Measurements from ENCODE around the gene MAMSTR. TPM values are rescaled to one million over a fixed set of nuclear protein-coding genes. Genes with fewer than 3 reads are reported as not detected.

The MAMSTR gene
- total RNA-seq, 4 donors from 2014 or later = 0.57 to 1.6 (median 1.5) TPM

DNA sequence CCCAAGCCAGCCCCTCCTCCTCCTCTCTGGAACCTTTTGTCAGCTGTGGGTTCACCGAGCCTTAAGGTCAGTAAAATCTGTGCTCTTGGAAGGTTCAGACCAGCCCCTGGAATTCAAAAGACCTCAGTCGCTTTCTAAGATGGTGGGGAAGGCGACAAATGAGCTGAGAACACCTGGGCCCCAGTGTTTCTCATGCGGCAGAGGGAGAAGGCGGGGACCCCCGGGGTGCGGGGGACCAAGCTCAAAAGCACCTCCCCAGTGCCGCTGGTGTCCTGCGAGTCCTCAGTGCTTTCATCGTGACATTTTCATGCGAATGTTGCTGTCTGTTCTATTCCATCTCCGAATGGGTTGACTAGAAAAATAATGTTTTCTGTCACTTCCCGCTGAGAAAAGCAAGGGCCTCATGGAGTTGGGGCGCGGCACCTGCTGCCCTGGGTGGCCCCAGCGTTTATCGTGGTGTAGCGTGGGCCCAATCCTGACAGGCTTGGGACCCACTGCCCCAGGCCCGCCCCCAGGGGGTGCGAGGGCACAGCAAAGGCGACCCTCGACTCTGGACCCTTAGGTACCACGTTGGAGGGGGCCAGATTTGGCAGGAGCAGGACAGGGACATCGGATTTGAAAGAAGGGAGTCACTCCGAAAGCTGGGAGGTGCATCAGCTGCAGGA lies 46.0 kb downstream of the MAMSTR start:
- no peak overlapping the region for H3K27ac ChIP-seq
- no peaks in the 10 kb centered on the region for H3K27me3 ChIP-seq
- H3K4me1 ChIP-seq = peaks cover 25% of the 10 kb centered on the region
- no peak for DNase-seq (ENCODE audit: low spot score in 2 of 2)
- no peaks in the 10 kb centered on the region for H3K36me3 ChIP-seq
- H3K4me3 ChIP-seq = no peak overlapping the region
- TF ChIP-seq POLR2AphosphoS5 (IDR thresholded peaks at IDR 0.05) (no peak), POLR2A (IDR thresholded peaks at IDR 0.05) (no peak), EP300 (IDR thresholded peaks at IDR 0.05) (no peak)
- TF ChIP-seq, protein P1, sequence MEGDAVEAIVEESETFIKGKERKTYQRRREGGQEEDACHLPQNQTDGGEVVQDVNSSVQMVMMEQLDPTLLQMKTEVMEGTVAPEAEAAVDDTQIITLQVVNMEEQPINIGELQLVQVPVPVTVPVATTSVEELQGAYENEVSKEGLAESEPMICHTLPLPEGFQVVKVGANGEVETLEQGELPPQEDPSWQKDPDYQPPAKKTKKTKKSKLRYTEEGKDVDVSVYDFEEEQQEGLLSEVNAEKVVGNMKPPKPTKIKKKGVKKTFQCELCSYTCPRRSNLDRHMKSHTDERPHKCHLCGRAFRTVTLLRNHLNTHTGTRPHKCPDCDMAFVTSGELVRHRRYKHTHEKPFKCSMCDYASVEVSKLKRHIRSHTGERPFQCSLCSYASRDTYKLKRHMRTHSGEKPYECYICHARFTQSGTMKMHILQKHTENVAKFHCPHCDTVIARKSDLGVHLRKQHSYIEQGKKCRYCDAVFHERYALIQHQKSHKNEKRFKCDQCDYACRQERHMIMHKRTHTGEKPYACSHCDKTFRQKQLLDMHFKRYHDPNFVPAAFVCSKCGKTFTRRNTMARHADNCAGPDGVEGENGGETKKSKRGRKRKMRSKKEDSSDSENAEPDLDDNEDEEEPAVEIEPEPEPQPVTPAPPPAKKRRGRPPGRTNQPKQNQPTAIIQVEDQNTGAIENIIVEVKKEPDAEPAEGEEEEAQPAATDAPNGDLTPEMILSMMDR (IDR thresholded peaks at IDR 0.05) = no peak
- no peaks in the 10 kb centered on the region for H3K9me3 ChIP-seq
- 80% methylated on average over 24 of the region's 25 CpGs for WGBS

DNA sequence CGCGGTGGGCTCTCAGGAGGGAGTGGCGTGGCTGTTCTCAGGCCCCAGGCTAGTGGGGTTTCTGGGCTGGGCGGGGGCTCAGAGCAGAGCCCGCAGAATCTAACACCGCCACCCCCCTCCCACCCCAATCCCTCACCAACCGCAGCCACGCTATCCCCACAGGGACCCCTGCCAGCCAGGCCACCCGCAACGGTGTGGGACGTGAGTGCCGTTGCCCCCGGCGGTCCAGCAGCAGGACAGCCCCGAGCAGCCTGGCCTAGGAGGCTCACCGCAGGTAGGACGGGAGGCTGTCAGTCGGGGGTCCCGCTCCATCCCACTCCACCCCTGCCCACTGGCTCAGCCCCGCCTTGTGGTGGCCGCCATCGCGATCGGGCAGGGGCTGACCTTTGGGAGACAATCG lies 46.5 kb downstream of the MAMSTR start, which contains the start of gene NTN5:
Gene NTN5, minus strand, starts transcription at position 24 of the 400 bp plus-strand sequence. CDS start 2,031 bp downstream, outside the sequence.
- no peaks in the 10 kb centered on the region for H3K27me3 ChIP-seq
- H3K36me3 ChIP-seq = no peaks in the 10 kb centered on the region
- no peak within 1 kb of the TSS for H3K27ac ChIP-seq
- TF ChIP-seq, protein P1 (IDR thresholded peaks at IDR 0.05) = no peak
- no peak for TF ChIP-seq EP300 (IDR thresholded peaks at IDR 0.05)
- TF ChIP-seq POLR2A (IDR thresholded peaks at IDR 0.05) = no peak
- TF ChIP-seq POLR2AphosphoS5 (IDR thresholded peaks at IDR 0.05) = no peak
- H3K9me3 ChIP-seq = no peaks in the 10 kb centered on the region
- peak in 1 of 2 donors; percentile 70 for DNase-seq (ENCODE audit: low spot score in 2 of 2)
- H3K4me3 ChIP-seq = no peak within 1 kb of the TSS
- peaks cover 19% of the 10 kb centered on the region for H3K4me1 ChIP-seq
- 82% methylated on average over 14 of the region's 25 CpGs for WGBS

DNA sequence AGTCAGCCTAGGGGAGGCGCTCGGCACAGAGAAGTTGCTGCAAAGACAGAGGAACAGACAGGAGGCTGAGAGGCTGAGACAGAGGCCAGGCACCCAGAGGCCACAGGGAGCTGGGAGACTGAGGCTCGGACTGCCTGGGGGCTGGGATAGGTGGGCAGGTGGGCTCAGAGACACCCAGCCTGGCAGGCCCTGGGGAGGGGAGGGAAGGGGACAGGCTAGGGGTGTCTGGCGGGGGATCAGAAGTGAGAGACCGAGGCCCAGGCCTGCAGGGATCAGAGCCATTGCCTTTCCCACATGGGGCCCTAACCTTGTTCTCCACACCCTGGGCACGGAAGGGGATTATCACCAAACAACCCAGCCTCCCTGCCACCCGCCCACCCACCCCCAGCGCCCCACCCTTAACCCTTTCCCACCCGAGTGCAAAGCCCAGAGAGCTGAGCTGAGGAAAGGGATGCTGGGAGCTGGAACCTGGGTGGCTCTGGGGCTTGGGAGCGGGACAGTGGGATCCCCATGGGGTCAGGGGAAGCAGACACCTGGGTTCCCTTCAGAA lies 48.0 kb downstream of the MAMSTR start:
- Histone ChIP-seq H3K4me1 (peaks cover 11% of the 10 kb centered on the region), H3K9me3 (no peaks in the 10 kb centered on the region), H3K27ac (no peak overlapping the region), H3K4me3 (no peak overlapping the region), H3K27me3 (no peaks in the 10 kb centered on the region), H3K36me3 (no peaks in the 10 kb centered on the region)
- TF ChIP-seq, protein P1 (IDR thresholded peaks at IDR 0.05) = no peak
- TF ChIP-seq EP300 (IDR thresholded peaks at IDR 0.05) (no peak), POLR2A (IDR thresholded peaks at IDR 0.05) (no peak), POLR2AphosphoS5 (IDR thresholded peaks at IDR 0.05) (no peak)
- WGBS = 87% methylated on average over 6 of the region's 10 CpGs
- DNase-seq (ENCODE audit: low spot score in 2 of 2) = no peak

DNA sequence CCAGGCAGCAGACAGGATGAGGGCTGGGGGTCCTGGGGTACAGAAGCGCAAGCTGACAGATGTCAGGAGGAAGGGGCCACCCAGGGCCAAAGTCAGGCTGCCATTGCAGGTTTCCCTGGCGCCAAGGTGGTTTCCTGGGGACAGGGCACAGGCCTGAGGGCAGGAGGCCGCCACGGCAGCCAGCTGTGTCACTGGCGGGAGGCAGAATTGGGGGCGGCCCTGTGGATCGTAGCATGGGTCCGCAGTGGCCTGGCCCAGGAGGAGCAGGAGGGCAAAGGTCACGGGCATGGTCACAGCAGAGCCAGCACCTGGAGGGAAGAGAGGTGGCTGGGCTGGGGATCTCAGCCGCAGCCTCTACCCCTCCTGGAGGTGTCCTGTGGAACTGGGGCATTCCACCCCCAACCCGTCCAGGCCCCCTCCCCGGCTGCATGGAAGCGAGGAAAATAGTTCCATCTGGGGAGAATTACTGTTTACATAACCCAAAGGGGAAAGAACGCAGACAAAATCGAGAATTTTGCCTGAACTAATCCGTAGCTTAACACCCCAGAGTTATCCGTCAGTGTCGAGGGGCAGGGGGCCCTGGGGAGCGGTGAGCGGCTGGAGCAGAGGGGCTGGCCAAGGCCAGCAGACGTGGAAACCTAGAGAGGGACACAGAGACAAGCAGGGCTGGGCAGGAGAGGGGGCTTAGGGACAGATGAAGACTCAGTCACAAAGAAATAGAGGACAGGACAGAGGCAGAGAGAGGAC lies 48.7 kb downstream of the MAMSTR start:
- no peak overlapping the region for H3K27ac ChIP-seq
- peaks cover 10% of the 10 kb centered on the region for H3K4me1 ChIP-seq
- WGBS = 76% methylated on average over 11 of the region's 21 CpGs
- TF ChIP-seq EP300 (IDR thresholded peaks at IDR 0.05) = no peak
- no peak for TF ChIP-seq POLR2A (IDR thresholded peaks at IDR 0.05)
- TF ChIP-seq, protein P1 (IDR thresholded peaks at IDR 0.05) = no peak
- TF ChIP-seq POLR2AphosphoS5 (IDR thresholded peaks at IDR 0.05) = no peak
- no peak overlapping the region for H3K4me3 ChIP-seq
- H3K36me3 ChIP-seq = no peaks in the 10 kb centered on the region
- no peaks in the 10 kb centered on the region for H3K27me3 ChIP-seq
- H3K9me3 ChIP-seq = no peaks in the 10 kb centered on the region
- no peak for DNase-seq (ENCODE audit: low spot score in 2 of 2)
